GM12878 (cell line): ENCODE measurements around the gene TMEM120B. TPM values are rescaled to one million over a fixed set of nuclear protein-coding genes. Genes with fewer than 3 reads are reported as not detected.

ENCODE experiments used
- ATAC-seq: fragments of 200-7000 bp; cut with Tn5 transposase; 3 replicates; pipeline ENCODE4 v1.9.1; 2020; ENCODE audit warnings: mild to moderate bottlenecking, moderate library complexity
- BruUV-seq: library from RNA; stranded (reverse); fragments of 400-500 nt; replicated peaks from 2 replicates; lab custom pipeline; 2021; lab: Mats Ljungman, UMichigan
- CTCF ChIA-PET: fragments of 300-600 bp; sonication (Branson Sonifier 250); formaldehyde crosslinking; extraction: SDS; loops from one replicate; lab custom pipeline; 2021; ENCODE audit warnings: inconsistent platforms; lab: Yijun Ruan, JAX
- POLR2A ChIA-PET: fragments of 350-600 bp; formaldehyde crosslinking; extraction: SDS; loops from one replicate; lab custom pipeline; 2021; ENCODE audit warnings: inconsistent platforms; lab: Charles Lee
- RAD21 ChIA-PET: fragments of 300-600 bp; sonication (Branson Sonifier 250); formaldehyde crosslinking; loops from one replicate; lab custom pipeline; 2023; ENCODE audit warnings: antibody characterized with exemption; ENCODE audit not compliant: unreplicated experiment; lab: Charles Lee
- SMC1A ChIA-PET: fragments of 300-600 bp; sonication (Branson Sonifier 250); formaldehyde crosslinking; loops from one replicate; lab custom pipeline; 2023; ENCODE audit not compliant: unreplicated experiment, uncharacterized antibody; lab: Charles Lee
- DNase-seq: peaks from one replicate; pipeline ENCODE4 v3.0.0-alpha.2; 2011; ENCODE audit warnings: low read depth, low spot score
- FAIRE-seq: peaks from 3 replicates; lab custom pipeline; 2011; peaks lifted over from hg19 to GRCh38; lab: Jason Lieb, UNC
- H2AFZ ChIP-seq: 2 replicates; pipeline ENCODE4 v1.6.0; 2011; ENCODE audit warnings: low read depth, low read length, control low read depth; ENCODE audit not compliant: control insufficient read depth
- H3K27ac ChIP-seq: 2 replicates; pipeline ENCODE4 v1.5.1; 2011; ENCODE audit warnings: control low read depth; ENCODE audit not compliant: control insufficient read depth, insufficient read depth
- H3K27me3 ChIP-seq, 2 experiments: replicated peaks in 1 of 2; 2 replicates each; pipeline versions ENCODE4 v1.6.0 to v1.6.1; 2011; ENCODE audit warnings: low read length in 1 of 2; ENCODE audit not compliant: control insufficient read depth in 2 of 2, insufficient read depth in 2 of 2
- H3K36me3 ChIP-seq, 2 experiments: 2 replicates each; pipeline ENCODE4 v1.5.1; 2011; ENCODE audit warnings: low read length in 1 of 2; ENCODE audit not compliant: control insufficient read depth in 2 of 2, insufficient read depth in 2 of 2
- H3K4me1 ChIP-seq: 2 replicates; pipeline ENCODE4 v1.6.1; 2011; ENCODE audit warnings: mild to moderate bottlenecking, low read length, moderate library complexity, mixed read lengths; ENCODE audit not compliant: control insufficient read depth, insufficient read depth
- H3K4me2 ChIP-seq: 2 replicates; pipeline ENCODE4 v1.6.0; 2011; ENCODE audit warnings: control low read depth; ENCODE audit not compliant: control insufficient read depth, insufficient read depth
- H3K4me3 ChIP-seq: fragments of 200-600 bp; sonication (generic); 2 replicates; pipeline ENCODE4 v1.5.1; 2016
- H3K79me2 ChIP-seq: 2 replicates; pipeline ENCODE4 v1.6.0; 2011; ENCODE audit warnings: low read length; ENCODE audit not compliant: control insufficient read depth, insufficient read depth
- H3K9ac ChIP-seq: 2 replicates; pipeline ENCODE4 v1.8.0; 2011; ENCODE audit warnings: low read length, control low read depth, mixed read lengths; ENCODE audit not compliant: control insufficient read depth, insufficient read depth
- H3K9me3 ChIP-seq: replicated peaks from 3 replicates; pipeline ENCODE4 v1.5.1; 2011; ENCODE audit warnings: mild to moderate bottlenecking, low read length; ENCODE audit not compliant: control insufficient read depth, insufficient read depth
- H4K20me1 ChIP-seq: 2 replicates; pipeline ENCODE4 v1.6.0; 2011; ENCODE audit not compliant: control insufficient read depth, insufficient read depth
- BACH1 ChIP-seq: fragments of 450-650 bp; IDR thresholded peaks from 2 replicates; pipeline ENCODE4 v1.6.1; 2017; ENCODE audit warnings: mild to moderate bottlenecking, borderline replicate concordance
- CHD2 ChIP-seq: IDR thresholded peaks from 2 replicates; pipeline ENCODE4 v1.6.1; 2011; ENCODE audit warnings: low read depth, low read length, improper control_type of control experiment, borderline replicate concordance
- CUX1 ChIP-seq: IDR thresholded peaks from 2 replicates; pipeline ENCODE4 v1.6.1; 2012; ENCODE audit warnings: improper control_type of control experiment, low read depth, low read length; ENCODE audit not compliant: insufficient replicate concordance
- PAX8 ChIP-seq: fragments of 450-650 bp; IDR thresholded peaks from 2 replicates; pipeline ENCODE4 v1.6.1; 2017; ENCODE audit warnings: mild to moderate bottlenecking, moderate library complexity
- RELA ChIP-seq: fragments of 450-650 bp; IDR thresholded peaks from 2 replicates; pipeline ENCODE4 v1.8.0; 2014; ENCODE audit warnings: borderline replicate concordance; ENCODE audit not compliant: partially characterized antibody
- WGBS: methylation state at CpG from one replicate; pipeline ENCODE4 v1.1.6; 2016; ENCODE audit warnings: low lambda C conversion rate; ENCODE audit not compliant: insufficient replicate concordance, insufficient coverage; ENCODE audit errors: missing lambda C conversion rate; 5-methylcytosine and 5-hydroxymethylcytosine counted together
- in situ Hi-C: fragments of 300-500 bp; cut with MboI; formaldehyde crosslinking; loops from 9 replicates; pipeline ENCODE4 v1.14.3; 2018; ENCODE audit warnings: mixed read lengths
- intact Hi-C: fragments of 100-400 bp; cut with micrococcal nuclease; formaldehyde crosslinking; loops from one replicate; pipeline ENCODE4 v1.14.2; 2022; ENCODE audit not compliant: unreplicated experiment
- polyA plus RNA-seq, 11 experiments: library from polyadenylated mRNA; depleted of rRNA in 4 of 11; unstranded in 6 of 11; stranded (reverse) in 5 of 11; fragments of >200 nt; fragmentation: Nextera tagmentation in 4 of 11; fragmentation: Illumina TruSeq in 1 of 11; extraction: Ambion mirVana in 4 of 11; extraction: Trizol in 1 of 11; gene quantifications; 1 replicate in 1 of 11; 2 replicates in 10 of 11; pipeline versions ENCODE4 v1.2.1 to v1.2.3, GENCODE V29; 2011 to 2016; ENCODE audit warnings: inconsistent platforms in 2 of 11, missing spikeins in 2 of 11, low read depth in 1 of 11
- total RNA-seq, 4 experiments: library from RNA; depleted of rRNA in 3 of 4; stranded (reverse); fragments of >200 nt in 3 of 4; fragmentation: Illumina TruSeq in 1 of 4; extraction: Trizol in 1 of 4; gene quantifications; 2 replicates each; pipeline versions ENCODE4 v1.2.1 to v1.2.3, GENCODE V29; 2013 to 2021
- TF ChIP-seq, protein P1 (sequence below), 3 experiments: IDR thresholded peaks in 2 of 3; conservative IDR thresholded peaks in 1 of 3; 2 replicates each; pipeline ENCODE4 v1.5.1; 2011; ENCODE audit warnings: low read depth in 3 of 3, low read length in 3 of 3, mild to moderate bottlenecking in 3 of 3, control low read depth in 2 of 3, moderate library complexity in 2 of 3, inconsistent platforms in 1 of 3, mixed read lengths in 1 of 3; ENCODE audit not compliant: control insufficient read depth in 2 of 3, insufficient read depth in 1 of 3; ENCODE audit errors: extremely low read depth in 1 of 3
- TF ChIP-seq, protein P2 (sequence below): IDR thresholded peaks from 2 replicates; pipeline ENCODE4 v1.6.1; 2012; ENCODE audit warnings: low read depth, low read length, improper control_type of control experiment
- TF ChIP-seq, protein P3 (sequence below): fragments of 450-650 bp; IDR thresholded peaks from 2 replicates; pipeline ENCODE4 v1.6.1; 2016; ENCODE audit warnings: mild to moderate bottlenecking

Gene TMEM120B
- total and polyA plus RNA-seq, 10 of the 15 experiments (the other 5 are each of a cell fraction or from before 2014, with no cell fraction given): 4.0 to 26.2 (median 9.2) TPM

DNA sequence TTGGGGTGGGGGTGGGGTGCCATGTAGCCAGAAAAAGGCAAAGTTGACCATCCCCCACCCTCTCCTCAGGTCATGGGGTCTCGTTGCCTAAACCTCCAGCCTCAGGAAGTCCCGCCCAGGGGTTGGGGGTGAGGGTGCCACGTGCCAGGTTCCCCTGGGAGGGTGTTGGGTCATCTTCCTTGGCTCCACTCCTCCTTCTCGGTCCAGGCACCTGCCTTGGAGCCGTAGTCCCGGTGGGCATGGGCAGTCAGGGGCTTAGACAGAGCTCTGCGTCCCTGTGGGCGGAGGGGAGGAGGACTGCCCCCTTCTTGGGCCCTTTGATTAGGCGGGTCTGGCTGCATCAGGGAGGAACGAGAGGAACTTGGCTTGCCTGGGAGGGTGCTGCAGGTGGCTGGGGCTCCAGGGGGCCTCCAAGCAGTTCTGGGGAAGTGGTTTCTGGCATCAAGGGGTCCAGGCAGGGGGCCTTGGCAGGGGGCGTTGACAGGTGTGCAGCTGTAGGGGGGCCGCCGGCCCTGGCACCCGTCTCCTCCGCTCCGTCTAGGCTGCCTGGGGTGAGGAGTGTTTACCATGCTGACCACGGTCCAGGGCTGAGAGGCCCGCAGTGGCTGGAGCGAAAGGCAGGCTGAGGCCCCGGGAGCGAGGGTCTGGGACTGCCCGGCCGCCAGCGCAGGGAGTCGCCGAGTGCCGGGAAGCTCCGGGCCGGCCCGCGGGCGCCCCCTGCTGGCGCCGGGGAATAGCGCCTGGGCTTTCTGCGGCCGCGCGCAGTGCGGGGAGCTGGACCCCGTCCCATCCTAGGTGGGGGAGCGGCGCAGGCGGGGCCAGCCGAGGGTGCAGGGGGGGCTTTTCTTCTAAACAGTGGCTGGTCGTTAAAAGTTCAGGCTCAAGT lies 99.1 kb downstream of the TMEM120B start:
- Histone ChIP-seq H3K27me3 (no peaks in the 10 kb centered on the region), H3K9ac (peak overlapping the region; percentile 66), H3K36me3 (peaks cover 3 to 21% of the 10 kb centered on the region in 2 experiments; a peak in 3 of 4 replicates), H2AFZ (peak overlapping the region; percentile 15), H3K27ac (peak overlapping the region; percentile 59; the same call in 1 of the 2 replicates), H3K4me3 (peak overlapping the region; percentile 82), H3K79me2 (peaks cover 41% of the 10 kb centered on the region), H3K4me1 (peaks cover 16% of the 10 kb centered on the region), H3K4me2 (peak overlapping the region; percentile 46), H4K20me1 (peaks cover 3% of the 10 kb centered on the region; the same call in 1 of the 2 replicates), H3K9me3 (no peaks in the 10 kb centered on the region)
- ChIA-PET CTCF (interaction anchor here (0.7 to 13.6 kb wide), 25 partner anchors 9 to 420 kb away, joined by 3 to 565 read pairs (median 5); partner anchors contain the start of genes PSMD9 and RHOF), SMC1A (interaction anchor here (0.6 to 12.2 kb wide), 10 partner anchors 9 to 809 kb away, joined by 3 to 226 read pairs (median 4); partner anchors contain the start of genes PSMD9 and RHOF), RAD21 (interaction anchor here (0.6 to 13.1 kb wide), 12 partner anchors 9 to 118 kb away, joined by 3 to 395 read pairs (median 4); partner anchors contain the start of genes PSMD9, RHOF and TMEM120B), POLR2A (interaction anchor here (0.6 to 2.5 kb wide), 8 partner anchors 9 to 78 kb away, joined by 3 to 48 read pairs (median 4); partner anchors contain the start of gene RHOF)
- no TSS peak for BruUV-seq
- ATAC-seq: peak; percentile 96
- 3% methylated on average over 46 of the region's 46 CpGs for WGBS
- DNase-seq: no peak
- intact Hi-C loops: loop anchor here (1.0 to 2.0 kb wide), 2 partner anchors 17 to 35 kb away; no protein-coding TSS in a partner anchor
- in situ Hi-C loops: no loop called here
- FAIRE-seq: peak; percentile 13
- TF ChIP-seq, protein P1, sequence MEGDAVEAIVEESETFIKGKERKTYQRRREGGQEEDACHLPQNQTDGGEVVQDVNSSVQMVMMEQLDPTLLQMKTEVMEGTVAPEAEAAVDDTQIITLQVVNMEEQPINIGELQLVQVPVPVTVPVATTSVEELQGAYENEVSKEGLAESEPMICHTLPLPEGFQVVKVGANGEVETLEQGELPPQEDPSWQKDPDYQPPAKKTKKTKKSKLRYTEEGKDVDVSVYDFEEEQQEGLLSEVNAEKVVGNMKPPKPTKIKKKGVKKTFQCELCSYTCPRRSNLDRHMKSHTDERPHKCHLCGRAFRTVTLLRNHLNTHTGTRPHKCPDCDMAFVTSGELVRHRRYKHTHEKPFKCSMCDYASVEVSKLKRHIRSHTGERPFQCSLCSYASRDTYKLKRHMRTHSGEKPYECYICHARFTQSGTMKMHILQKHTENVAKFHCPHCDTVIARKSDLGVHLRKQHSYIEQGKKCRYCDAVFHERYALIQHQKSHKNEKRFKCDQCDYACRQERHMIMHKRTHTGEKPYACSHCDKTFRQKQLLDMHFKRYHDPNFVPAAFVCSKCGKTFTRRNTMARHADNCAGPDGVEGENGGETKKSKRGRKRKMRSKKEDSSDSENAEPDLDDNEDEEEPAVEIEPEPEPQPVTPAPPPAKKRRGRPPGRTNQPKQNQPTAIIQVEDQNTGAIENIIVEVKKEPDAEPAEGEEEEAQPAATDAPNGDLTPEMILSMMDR (IDR thresholded peaks at IDR 0.05 in 2 of 3, conservative IDR thresholded peaks at IDR 0.05 in 1 of 3; ENCODE audit: control insufficient read depth in 2 of 3, extremely low read depth in 1 of 3, insufficient read depth in 1 of 3, low read depth in 3 of 3, low read length in 3 of 3): peak; percentile 76 to 92 (median 88); a peak in 5 of 6 replicates
- no peak for TF ChIP-seq CHD2
- TF ChIP-seq, protein P2, sequence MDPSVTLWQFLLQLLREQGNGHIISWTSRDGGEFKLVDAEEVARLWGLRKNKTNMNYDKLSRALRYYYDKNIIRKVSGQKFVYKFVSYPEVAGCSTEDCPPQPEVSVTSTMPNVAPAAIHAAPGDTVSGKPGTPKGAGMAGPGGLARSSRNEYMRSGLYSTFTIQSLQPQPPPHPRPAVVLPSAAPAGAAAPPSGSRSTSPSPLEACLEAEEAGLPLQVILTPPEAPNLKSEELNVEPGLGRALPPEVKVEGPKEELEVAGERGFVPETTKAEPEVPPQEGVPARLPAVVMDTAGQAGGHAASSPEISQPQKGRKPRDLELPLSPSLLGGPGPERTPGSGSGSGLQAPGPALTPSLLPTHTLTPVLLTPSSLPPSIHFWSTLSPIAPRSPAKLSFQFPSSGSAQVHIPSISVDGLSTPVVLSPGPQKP: no peak
- TF ChIP-seq, protein P3, sequence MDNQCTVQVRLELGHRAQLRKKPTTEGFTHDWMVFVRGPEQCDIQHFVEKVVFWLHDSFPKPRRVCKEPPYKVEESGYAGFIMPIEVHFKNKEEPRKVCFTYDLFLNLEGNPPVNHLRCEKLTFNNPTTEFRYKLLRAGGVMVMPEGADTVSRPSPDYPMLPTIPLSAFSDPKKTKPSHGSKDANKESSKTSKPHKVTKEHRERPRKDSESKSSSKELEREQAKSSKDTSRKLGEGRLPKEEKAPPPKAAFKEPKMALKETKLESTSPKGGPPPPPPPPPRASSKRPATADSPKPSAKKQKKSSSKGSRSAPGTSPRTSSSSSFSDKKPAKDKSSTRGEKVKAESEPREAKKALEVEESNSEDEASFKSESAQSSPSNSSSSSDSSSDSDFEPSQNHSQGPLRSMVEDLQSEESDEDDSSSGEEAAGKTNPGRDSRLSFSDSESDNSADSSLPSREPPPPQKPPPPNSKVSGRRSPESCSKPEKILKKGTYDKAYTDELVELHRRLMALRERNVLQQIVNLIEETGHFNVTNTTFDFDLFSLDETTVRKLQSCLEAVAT: no peak
- no peak for TF ChIP-seq BACH1
- no peak for TF ChIP-seq CUX1
- no peak for TF ChIP-seq PAX8
- TF ChIP-seq RELA: no peak
